SK-N-MC (cell line): Measurements from ENCODE around the gene RNU1-2.
"Not testable (repeated sequence)": the region's sequence is repeated elsewhere in the genome, so short reads cannot be mapped to it uniquely, and the experiment has no call there.

Experiments used
- DNase-seq: peaks from one replicate; pipeline ENCODE4 v3.0.0-alpha.2; 2011; ENCODE audit warnings: low read depth, low spot score
- H3K27ac ChIP-seq: fragments of 200-600 bp; sonication (generic); 2 replicates; pipeline ENCODE4 v1.5.1; 2016; ENCODE audit warnings: mixed run types
- H3K36me3 ChIP-seq: fragments of 200-600 bp; sonication (generic); 2 replicates; pipeline ENCODE4 v1.6.1; 2017; ENCODE audit warnings: antibody characterized with exemption, low read length, mixed read lengths; ENCODE audit not compliant: insufficient read depth
- H3K4me3 ChIP-seq: fragments of 200-600 bp; sonication (generic); 2 replicates; pipeline ENCODE4 v1.5.1; 2016
- H3K9ac ChIP-seq: fragments of 200-600 bp; sonication (generic); 2 replicates; pipeline ENCODE4 v1.8.0; 2017; ENCODE audit warnings: mixed run types, mixed read lengths; ENCODE audit not compliant: insufficient read length
- H3K9me3 ChIP-seq: fragments of 200-600 bp; sonication (generic); 2 replicates; pipeline ENCODE4 v1.6.1; 2017; ENCODE audit warnings: low read depth, mild to moderate bottlenecking, antibody characterized with exemption, low read length, moderate library complexity, mixed read lengths
- POLR2AphosphoS5 ChIP-seq: IDR thresholded peaks from 2 replicates; pipeline ENCODE4 v1.6.1; 2012; ENCODE audit warnings: mild to moderate bottlenecking, low read depth, low read length, borderline replicate concordance

Gene RNU1-2

GRCh38 chr1:16895598-16896315 lies at the start of gene RNU1-2:
Gene RNU1-2, plus strand, starts transcription at chr1:16895980.
- peak; percentile 97 for TF ChIP-seq POLR2AphosphoS5
- not testable (repeated sequence) for H3K36me3 ChIP-seq, H3K9me3 ChIP-seq
- H3K9ac ChIP-seq = peak within 1 kb of the TSS; percentile 86
- peak within 1 kb of the TSS; percentile 97 for H3K27ac ChIP-seq
- peak within 1 kb of the TSS; percentile 75 for H3K4me3 ChIP-seq
- peak; percentile 100 for DNase-seq

DNA sequence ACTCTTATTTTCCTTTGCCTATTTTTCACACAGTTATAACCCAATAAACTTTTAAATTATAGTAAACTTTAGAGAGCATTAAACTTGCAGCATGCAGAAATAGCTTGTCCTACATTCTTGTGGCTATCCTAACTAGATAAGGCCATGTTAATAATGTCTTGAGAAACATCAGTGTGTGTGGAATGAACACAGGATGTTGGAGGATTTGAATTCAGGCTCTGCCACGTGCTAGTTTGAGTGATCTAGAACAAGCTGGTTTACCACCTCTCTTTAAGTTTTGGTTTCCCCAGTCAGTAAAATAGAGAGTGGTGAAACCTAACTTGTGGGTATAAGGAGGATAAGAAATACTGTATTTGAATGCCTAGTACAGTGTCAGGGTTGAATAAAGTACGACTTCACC lies 39.6 kb upstream of the RNU1-2 start:
- not testable (repeated sequence) for H3K9me3 ChIP-seq, H3K9ac ChIP-seq, H3K27ac ChIP-seq, DNase-seq, H3K4me3 ChIP-seq, H3K36me3 ChIP-seq

GRCh38 chr1:16859167-16860041 lies 36.4 kb upstream of the RNU1-2 start:
- DNase-seq, H3K4me3 ChIP-seq, H3K36me3 ChIP-seq, H3K9ac ChIP-seq, H3K9me3 ChIP-seq, H3K27ac ChIP-seq: not testable (repeated sequence)

GRCh38 chr1:16860048-16860447 lies 35.7 kb upstream of the RNU1-2 start:
- DNase-seq, H3K36me3 ChIP-seq, H3K9ac ChIP-seq, H3K4me3 ChIP-seq, H3K27ac ChIP-seq, H3K9me3 ChIP-seq: not testable (repeated sequence)

- H3K4me3 ChIP-seq, H3K36me3 ChIP-seq, H3K9me3 ChIP-seq, H3K9ac ChIP-seq, DNase-seq, H3K27ac ChIP-seq: not testable (repeated sequence)
These were observed 33.9 kb upstream of the RNU1-2 start for GRCh38 chr1:16861832-16862245.

- not testable (repeated sequence) for H3K4me3 ChIP-seq, H3K36me3 ChIP-seq, H3K9ac ChIP-seq, H3K27ac ChIP-seq, DNase-seq, H3K9me3 ChIP-seq
These were observed 33.4 kb upstream of the RNU1-2 start for GRCh38 chr1:16862415-16862814.

DNA sequence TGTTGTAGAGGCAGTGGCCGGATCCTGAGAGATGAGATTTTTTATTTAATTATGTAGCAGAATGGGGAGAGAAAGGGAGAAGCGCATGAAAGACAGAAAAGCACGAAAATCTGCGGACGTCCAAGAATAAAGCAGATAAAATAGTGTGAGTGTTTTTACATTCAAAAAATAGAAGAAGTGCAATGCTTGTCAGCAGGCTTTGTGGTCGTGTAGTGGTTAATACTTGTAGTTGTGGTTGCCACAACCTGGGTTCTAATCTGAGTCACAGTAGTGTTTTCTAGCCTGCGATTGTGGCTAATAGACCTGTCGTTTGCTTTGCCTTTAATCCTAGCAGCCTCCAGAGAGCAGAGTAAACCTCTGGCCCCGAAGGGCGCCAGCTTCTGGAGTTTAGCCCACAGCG lies 32.8 kb upstream of the RNU1-2 start:
- not testable (repeated sequence) for H3K27ac ChIP-seq, DNase-seq, H3K9ac ChIP-seq, H3K36me3 ChIP-seq, H3K4me3 ChIP-seq, H3K9me3 ChIP-seq

- DNase-seq = not testable (repeated sequence)
These were observed 28.7 kb upstream of the RNU1-2 start for GRCh38 chr1:16866926-16867707.

GRCh38 chr1:16868787-16869186 lies 27.0 kb upstream of the RNU1-2 start:
- H3K27ac ChIP-seq, DNase-seq, H3K9me3 ChIP-seq, H3K36me3 ChIP-seq, H3K4me3 ChIP-seq, H3K9ac ChIP-seq: not testable (repeated sequence)

More at GRCh38 chr1:16866926-16867707, 28.7 kb upstream of the RNU1-2 start:
- not testable (repeated sequence) for H3K9ac ChIP-seq, H3K9me3 ChIP-seq, H3K27ac ChIP-seq, H3K36me3 ChIP-seq
- peak overlapping the region; percentile 63 for H3K4me3 ChIP-seq

- not testable (repeated sequence) for H3K4me3 ChIP-seq, H3K36me3 ChIP-seq, H3K9me3 ChIP-seq, H3K9ac ChIP-seq, DNase-seq
- H3K27ac ChIP-seq = peak overlapping the region; percentile 42; the same call in 1 of the 2 replicates
These were observed 25.8 kb upstream of the RNU1-2 start for GRCh38 chr1:16869996-16870395.

DNA sequence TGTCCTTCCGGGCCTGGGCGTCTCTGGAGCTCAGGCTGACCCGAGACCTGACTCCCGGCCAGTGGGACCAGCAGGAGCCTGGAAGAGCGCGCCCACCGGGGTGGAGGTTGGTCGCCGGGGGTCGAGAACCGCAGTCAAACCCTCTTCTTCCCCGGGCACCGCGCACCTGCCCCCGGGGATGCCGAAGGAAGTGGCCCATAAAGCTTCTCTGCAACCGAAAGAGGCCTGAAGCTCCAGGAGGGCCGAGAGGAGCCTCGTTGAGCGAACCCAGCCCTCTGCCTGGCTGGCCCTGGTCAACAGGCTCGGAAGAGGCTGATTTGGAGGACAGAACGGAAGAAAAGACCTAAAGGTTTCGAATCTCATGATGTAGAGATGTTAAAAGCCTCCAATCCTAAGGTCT lies 24.6 kb upstream of the RNU1-2 start:
- not testable (repeated sequence) for H3K9ac ChIP-seq, H3K9me3 ChIP-seq, H3K27ac ChIP-seq, DNase-seq, H3K4me3 ChIP-seq, H3K36me3 ChIP-seq

GRCh38 chr1:16872152-16873075 lies 23.4 kb upstream of the RNU1-2 start:
- H3K9me3 ChIP-seq, H3K4me3 ChIP-seq, H3K27ac ChIP-seq, DNase-seq, H3K9ac ChIP-seq, H3K36me3 ChIP-seq: not testable (repeated sequence)
